K562 (cell line): ENCODE measurements around the gene RUNX1. TPM values are rescaled to one million over a fixed set of nuclear protein-coding genes. Genes with fewer than 3 reads are reported as not detected.

Experiments
- ATAC-seq: fragments of 200-7000 bp; cut with Tn5 transposase; 3 replicates; pipeline ENCODE4 v1.9.1; 2020; ENCODE audit warnings: moderate library complexity
- BruUV-seq: library from RNA; stranded (reverse); fragments of 400-500 nt; replicated peaks from 2 replicates; lab custom pipeline; 2021; lab: Mats Ljungman, UMichigan
- CTCF ChIA-PET: fragments of 300-600 bp; formaldehyde crosslinking; extraction: SDS; loops from one replicate; lab custom pipeline; 2021; ENCODE audit warnings: low intra/inter-chr PET ratio; lab: Yijun Ruan, JAX
- POLR2A ChIA-PET: fragments of 300-600, 350-650 bp; sonication (Branson Sonifier 250); formaldehyde crosslinking; extraction: SDS; loops from one replicate; lab custom pipeline; 2021; ENCODE audit warnings: antibody characterized with exemption, inconsistent platforms; lab: Yijun Ruan, JAX
- DNase-seq, 4 experiments: peaks; one replicate each; pipeline versions ENCODE4 v3.0.0 to v3.0.0-alpha.2; 2011 to 2018; ENCODE audit warnings: low spot score in 3 of 4, mixed read lengths in 3 of 4; ENCODE audit errors: extremely low read depth in 1 of 4
- FAIRE-seq: peaks from 2 replicates; lab custom pipeline; 2011; peaks lifted over from hg19 to GRCh38; lab: Jason Lieb, UNC
- H2AFZ ChIP-seq: 2 replicates; pipeline ENCODE4 v1.6.0; 2011; ENCODE audit warnings: low read depth, low read length, control low read depth, inconsistent platforms
- H3K27ac ChIP-seq: fragments of 200-600 bp; 3 replicates; pipeline ENCODE4 v1.8.0; 2011; ENCODE audit warnings: low read depth, mild to moderate bottlenecking, control low read depth, inconsistent platforms, low read length, moderate library complexity, mixed read lengths; ENCODE audit errors: extremely low read depth
- H3K27me3 ChIP-seq, 2 experiments: fragments of 300-600 bp in 1 of 2; 2 replicates in 1 of 2; 3 replicates in 1 of 2; pipeline versions ENCODE4 v1.6.0 to v1.8.0; 2011; ENCODE audit warnings: inconsistent platforms in 2 of 2, low read length in 2 of 2, mild to moderate bottlenecking in 1 of 2, mixed read lengths in 1 of 2, moderate library complexity in 1 of 2; ENCODE audit not compliant: control insufficient read depth in 2 of 2, insufficient read depth in 2 of 2
- H3K36me3 ChIP-seq: fragments of 300-600 bp; 3 replicates; pipeline ENCODE4 v1.8.0; 2011; ENCODE audit warnings: mild to moderate bottlenecking, low read length, inconsistent platforms; ENCODE audit not compliant: control insufficient read depth, insufficient read depth
- H3K4me1 ChIP-seq, 2 experiments: fragments of 200-600 bp in 1 of 2; replicated peaks in 1 of 2; 2 replicates in 1 of 2; 3 replicates in 1 of 2; pipeline versions ENCODE4 v1.5.1 to v1.8.0; 2011; ENCODE audit warnings: inconsistent platforms in 2 of 2, low read length in 2 of 2, mild to moderate bottlenecking in 1 of 2, mixed read lengths in 1 of 2, moderate library complexity in 1 of 2; ENCODE audit not compliant: control insufficient read depth in 2 of 2, insufficient read depth in 2 of 2
- H3K4me2 ChIP-seq: 2 replicates; pipeline ENCODE4 v1.6.1; 2011; ENCODE audit warnings: low read length, control low read depth, inconsistent platforms, mixed read lengths; ENCODE audit not compliant: insufficient read depth
- H3K4me3 ChIP-seq: fragments of 200-600 bp; sonication (generic), shearing (Covaris generic); 2 replicates; pipeline ENCODE4 v1.5.1; 2016; ENCODE audit warnings: control low read depth, inconsistent platforms
- H3K79me2 ChIP-seq: fragments of 200-600 bp; 3 replicates; pipeline ENCODE4 v1.8.0; 2011; ENCODE audit warnings: low read length, inconsistent platforms; ENCODE audit not compliant: control insufficient read depth, insufficient read depth
- H3K9ac ChIP-seq, 2 experiments: 2 replicates each; pipeline versions ENCODE4 v1.6.0 to v1.6.1; 2011; ENCODE audit warnings: low read depth in 2 of 2, low read length in 2 of 2, control low read depth in 1 of 2, inconsistent platforms in 1 of 2, mild to moderate bottlenecking in 1 of 2, mixed read lengths in 1 of 2; ENCODE audit not compliant: insufficient read depth in 1 of 2
- H3K9me1 ChIP-seq: one replicate; pipeline ENCODE4 v1.6.0; 2011; ENCODE audit warnings: inconsistent platforms, mild to moderate bottlenecking, low read length, moderate library complexity; ENCODE audit not compliant: control insufficient read depth, insufficient read depth
- H3K9me3 ChIP-seq: replicated peaks from 2 replicates; pipeline ENCODE4 v1.5.1; 2011; ENCODE audit warnings: low read depth, low read length, inconsistent platforms; ENCODE audit not compliant: control insufficient read depth, insufficient read depth
- H4K20me1 ChIP-seq: replicated peaks from 2 replicates; pipeline ENCODE4 v1.6.1; 2011; ENCODE audit warnings: low read length, inconsistent platforms, mixed read lengths; ENCODE audit not compliant: control insufficient read depth, insufficient read depth
- BRCA1 ChIP-seq, 2 experiments: fragments of 450-650 bp in 1 of 2; sonication (generic) in 1 of 2; formaldehyde crosslinking in 1 of 2; IDR thresholded peaks; 2 replicates each; pipeline versions ENCODE4 v1.5.0 to v1.6.1; 2017 to 2020; ENCODE audit warnings: mild to moderate bottlenecking in 1 of 2, missing genetic modification reagents in 1 of 2
- HES1 ChIP-seq: fragments of 450-650 bp; IDR thresholded peaks from 2 replicates; pipeline ENCODE4 v1.6.1; 2016; ENCODE audit warnings: low read depth, mild to moderate bottlenecking, moderate library complexity
- NFATC3 ChIP-seq: fragments of 450-650 bp; IDR thresholded peaks from 2 replicates; pipeline ENCODE4 v1.6.1; 2017; ENCODE audit warnings: mild to moderate bottlenecking
- PATZ1 ChIP-seq: fragments of 250-450 bp; sonication (Bioruptor Pico); IDR thresholded peaks from 2 replicates; pipeline ENCODE4 v1.5.0; 2020; ENCODE audit warnings: mild to moderate bottlenecking, borderline replicate concordance
- PHB ChIP-seq: fragments of 250-450 bp; sonication (Bioruptor Pico); IDR thresholded peaks from 2 replicates; pipeline ENCODE4 v1.5.0; 2021
- SMARCC2 ChIP-seq: fragments of 450-650 bp; IDR thresholded peaks from 2 replicates; pipeline ENCODE4 v1.6.1; 2017; ENCODE audit warnings: antibody characterized with exemption, moderate library complexity, mild to moderate bottlenecking, low read depth
- THRB ChIP-seq: fragments of 450-650 bp; formaldehyde crosslinking; conservative IDR thresholded peaks from 2 replicates; pipeline ENCODE4 v1.4.0; 2022; ENCODE audit warnings: mild to moderate bottlenecking, missing genetic modification characterization
- ZFP91 ChIP-seq: sonication (generic); formaldehyde crosslinking; IDR thresholded peaks from 2 replicates; pipeline ENCODE4 v1.8.0; 2022; ENCODE audit warnings: mild to moderate bottlenecking, missing genetic modification reagents
- ZNF316 ChIP-seq: fragments of 450-650 bp; IDR thresholded peaks from 2 replicates; pipeline ENCODE4 v1.6.1; 2016
- ZNF431 ChIP-seq: sonication (generic); formaldehyde crosslinking; IDR thresholded peaks from 2 replicates; pipeline ENCODE4 v1.8.0; 2022; ENCODE audit warnings: mild to moderate bottlenecking, missing genetic modification reagents
- ZNF79 ChIP-seq: fragments of 250-450 bp; sonication (Bioruptor Pico); IDR thresholded peaks from 2 replicates; pipeline ENCODE4 v1.4.0; 2020; ENCODE audit warnings: low read depth, mild to moderate bottlenecking, moderate library complexity
- WGBS: fragments of 100-300 bp; shearing (Covaris generic); methylation state at CpG from one replicate; pipeline ENCODE4 v1.1.6; 2016; ENCODE audit warnings: low coverage, mixed read lengths; ENCODE audit not compliant: insufficient coverage; ENCODE audit errors: missing lambda C conversion rate; 5-methylcytosine and 5-hydroxymethylcytosine counted together
- in situ Hi-C: fragments of 300-500 bp; cut with MboI; formaldehyde crosslinking; loops from 4 replicates; pipeline ENCODE4 v1.15.0; 2018; ENCODE audit warnings: inconsistent platforms, mixed read lengths
- intact Hi-C: fragments of 100-400 bp; cut with micrococcal nuclease; formaldehyde crosslinking; loops from 2 replicates; pipeline ENCODE4 v1.14.2; 2022
- polyA plus RNA-seq, 8 experiments: library from polyadenylated mRNA; depleted of rRNA in 4 of 8; stranded (reverse) in 5 of 8; unstranded in 3 of 8; fragments of >200 nt; fragmentation: Nextera tagmentation in 2 of 8; fragmentation: Illumina TruSeq in 1 of 8; extraction: Ambion mirVana in 2 of 8; extraction: Trizol in 1 of 8; gene quantifications; 2 replicates each; pipeline versions ENCODE4 v1.2.1 to v1.2.3, GENCODE V29; 2011 to 2014; ENCODE audit warnings: inconsistent platforms in 1 of 8, missing spikeins in 1 of 8
- total RNA-seq, 7 experiments: library from RNA; depleted of rRNA in 6 of 7; stranded (reverse); fragments of >200 nt in 6 of 7; fragmentation: Illumina TruSeq in 2 of 7; extraction: Trizol in 2 of 7; gene quantifications; 2 replicates each; pipeline versions ENCODE4 v1.2.1 to v1.2.3, GENCODE V29; 2011 to 2021; ENCODE audit warnings: low replicate concordance in 1 of 7

The RUNX1 gene
- total and polyA plus RNA-seq, 9 of the 15 experiments (the other 6 are each of a cell fraction or from before 2014, with no cell fraction given): 2.2 to 68.6 (median 17.8) TPM

- no peak overlapping the region for H2AFZ ChIP-seq
- no peaks in the 10 kb centered on the region for H3K9me3 ChIP-seq
- H3K79me2 ChIP-seq: no peaks in the 10 kb centered on the region
- no TSS peak for BruUV-seq
- H3K9me1 ChIP-seq: no peaks in the 10 kb centered on the region
- ChIA-PET CTCF (no interaction called here), POLR2A (interaction anchor here (0.7 kb wide), 1 partner anchor 1282 kb away, joined by 3 read pairs; no protein-coding TSS in a partner anchor)
- no peak overlapping the region for H3K27ac ChIP-seq
- H3K4me1 ChIP-seq: peaks cover 0 to 3% of the 10 kb centered on the region in 2 experiments; a peak in 1 of 5 replicates
- no peak for DNase-seq
- no peaks in the 10 kb centered on the region for H3K27me3 ChIP-seq
- ATAC-seq: no peak
- in situ Hi-C loops (no loop called here), intact Hi-C loops (no loop called here)
- peaks cover 77% of the 10 kb centered on the region for H3K36me3 ChIP-seq
- no peak overlapping the region for H3K4me3 ChIP-seq
- no peak for FAIRE-seq
- no peak overlapping the region for H3K4me2 ChIP-seq
- WGBS: 84% methylated on average over 9 of the region's 9 CpGs
- H3K9ac ChIP-seq: no peak overlapping the region
- H4K20me1 ChIP-seq: peaks cover 7% of the 10 kb centered on the region; the same call in 1 of the 2 replicates
- TF ChIP-seq ZFP91 (CRISPR knock-in tag) (no peak), SMARCC2 (no peak), NFATC3 (no peak), ZNF79 (CRISPR knock-in tag) (no peak), ZNF431 (no peak), ZNF316 (no peak), HES1 (no peak), PHB (CRISPR knock-in tag) (no peak), BRCA1 (IDR thresholded peaks at IDR 0.05) (no peak), BRCA1 (CRISPR knock-in tag; IDR thresholded peaks at IDR 0.05) (no peak), THRB (CRISPR knock-in tag) (no peak), PATZ1 (CRISPR knock-in tag) (no peak)
Measured at GRCh38 chr21:34815831-34816705, 233.0 kb downstream of the RUNX1 start.
